B cell (primary cell): Measurements from ENCODE around the gene ACSF2. TPM values are rescaled to one million over a fixed set of nuclear protein-coding genes. Genes with fewer than 3 reads are reported as not detected.

Experiments used
- ATAC-seq: fragments of 200-7000 bp; cut with Tn5 transposase; one replicate; pipeline ENCODE4 v1.10.0; 2021; ENCODE audit warnings: low read depth, mild to moderate bottlenecking, moderate number of reproducible peaks, moderate library complexity
- CTCF ChIA-PET: fragments of 350-600 bp; sonication (Branson Sonifier 250); formaldehyde crosslinking; loops from one replicate; lab custom pipeline; 2021; ENCODE audit warnings: antibody characterized with exemption, inconsistent platforms; lab: Charles Lee
- POLR2A ChIA-PET: fragments of 350-600 bp; sonication (Branson Sonifier 250); formaldehyde crosslinking; loops from one replicate; lab custom pipeline; 2021; ENCODE audit warnings: antibody characterized with exemption; lab: Charles Lee
- DNase-seq: peaks from one replicate; pipeline ENCODE4 v3.0.0; 2013
- H2AFZ ChIP-seq: 2 replicates; pipeline ENCODE4 v1.6.1; 2012; ENCODE audit warnings: mild to moderate bottlenecking, low read depth, low read length; ENCODE audit not compliant: insufficient read depth, poor library complexity, severe bottlenecking
- H3K27ac ChIP-seq, 2 donors: 1 replicate in 1 of 2; 2 replicates in 1 of 2; pipeline ENCODE4 v1.5.1; 2012 to 2013; ENCODE audit warnings: low read length in 2 of 2, mild to moderate bottlenecking in 2 of 2, moderate library complexity in 1 of 2
- H3K27me3 ChIP-seq, 4 experiments: fragments of 200-600 bp in 1 of 4; sonication (generic) in 1 of 4; replicated peaks in 1 of 4; 1 replicate in 2 of 4; 2 replicates in 2 of 4; pipeline versions ENCODE4 v1.6.1 to v1.7.0; 2013 to 2016; ENCODE audit warnings: low read length in 3 of 4, mild to moderate bottlenecking in 2 of 4, mixed read lengths in 1 of 4, moderate library complexity in 1 of 4; ENCODE audit not compliant: insufficient read depth in 4 of 4, control insufficient read depth in 3 of 4; ENCODE audit errors: control extremely low read depth in 1 of 4
- H3K36me3 ChIP-seq, 2 experiments: replicated peaks in 1 of 2; 1 replicate in 1 of 2; 2 replicates in 1 of 2; pipeline versions ENCODE4 v1.6.1 to v1.7.1; 2013; ENCODE audit warnings: low read length in 1 of 2; ENCODE audit not compliant: insufficient read depth in 2 of 2, control insufficient read depth in 1 of 2; ENCODE audit errors: control extremely low read depth in 1 of 2, extremely low read depth in 1 of 2
- H3K4me1 ChIP-seq, 2 donors: fragments of 200-600 bp in 1 of 2; sonication (generic) in 1 of 2; 1 replicate in 1 of 2; 2 replicates in 1 of 2; pipeline versions ENCODE4 v1.5.1 to v1.6.1; 2013 to 2017; ENCODE audit warnings: low read length in 2 of 2; ENCODE audit not compliant: control insufficient read depth in 2 of 2, insufficient read depth in 2 of 2
- H3K4me2 ChIP-seq: replicated peaks from 2 replicates; pipeline ENCODE3; 2012; ENCODE audit warnings: mild to moderate bottlenecking, low read depth, low read length; ENCODE audit not compliant: poor library complexity, severe bottlenecking
- H3K4me3 ChIP-seq, 5 experiments: fragments of 200-600 bp in 1 of 5; sonication (generic) in 1 of 5; 1 replicate in 3 of 5; 2 replicates in 2 of 5; pipeline versions ENCODE4 v1.5.1 to v1.7.0; 2011 to 2016; ENCODE audit warnings: low read length in 4 of 5, mild to moderate bottlenecking in 4 of 5, low read depth in 2 of 5, control low read depth in 1 of 5, moderate library complexity in 1 of 5; ENCODE audit not compliant: insufficient read depth in 1 of 5; ENCODE audit errors: control extremely low read depth in 1 of 5, extremely low read depth in 1 of 5
- H3K79me2 ChIP-seq: fragments of 200-600 bp; sonication (generic); one replicate; pipeline ENCODE4 v1.6.0; 2016; ENCODE audit warnings: low read length; ENCODE audit not compliant: control insufficient read depth, insufficient read depth
- H3K9ac ChIP-seq: fragments of 200-600 bp; sonication (generic); 2 replicates; pipeline ENCODE4 v1.6.1; 2017; ENCODE audit warnings: mild to moderate bottlenecking, low read length, moderate library complexity
- H3K9me3 ChIP-seq, 3 donors: one replicate each; pipeline versions ENCODE4 v1.6.1 to v1.7.1; 2013; ENCODE audit warnings: low read length in 2 of 3; ENCODE audit not compliant: control insufficient read depth in 2 of 3, insufficient read depth in 1 of 3; ENCODE audit errors: control extremely low read depth in 1 of 3
- H4K20me1 ChIP-seq: 2 replicates; pipeline ENCODE4 v1.6.0; 2012; ENCODE audit warnings: mild to moderate bottlenecking, low read length; ENCODE audit not compliant: insufficient read depth, control insufficient read depth, poor library complexity, severe bottlenecking
- H3K27ac Mint-ChIP-seq: one replicate; pipeline ENCODE4 v1.8.0; 2021; ENCODE audit warnings: mixed read lengths
- H3K27me3 Mint-ChIP-seq: one replicate; pipeline ENCODE4 v1.8.0; 2021; ENCODE audit warnings: mixed read lengths
- H3K4me1 Mint-ChIP-seq: one replicate; pipeline ENCODE4 v1.8.0; 2021; ENCODE audit warnings: mixed read lengths
- H3K4me3 Mint-ChIP-seq: one replicate; pipeline ENCODE4 v1.8.0; 2021; ENCODE audit warnings: mixed read lengths
- H3K9me3 Mint-ChIP-seq: one replicate; pipeline ENCODE4 v1.8.0; 2022; ENCODE audit warnings: mixed read lengths; ENCODE audit not compliant: insufficient read depth
- CTCF ChIP-seq: fragments of 200-600 bp; IDR thresholded peaks from one replicate; pipeline ENCODE4 v1.8.0; 2022; ENCODE audit warnings: antibody characterized with exemption, mild to moderate bottlenecking
- EZH2 ChIP-seq: IDR thresholded peaks from 2 replicates; pipeline ENCODE4 v1.6.1; 2012; ENCODE audit warnings: borderline replicate concordance, low read depth, mild to moderate bottlenecking, moderate library complexity, low read length; ENCODE audit not compliant: insufficient read depth, poor library complexity, severe bottlenecking
- WGBS: methylation state at CpG from one replicate; pipeline ENCODE4 v1.1.5; 2013; ENCODE audit warnings: missing lambda C conversion rate; ENCODE audit not compliant: insufficient coverage; 5-methylcytosine and 5-hydroxymethylcytosine counted together
- intact Hi-C: fragments of 100-400 bp; cut with micrococcal nuclease; formaldehyde crosslinking; loops from one replicate; pipeline ENCODE4 v1.10.0; 2022
- polyA plus RNA-seq: library from polyadenylated mRNA; depleted of rRNA; stranded (reverse); fragments of >200 nt; gene quantifications from 2 replicates; pipeline ENCODE4 v1.2.3, GENCODE V29; 2012
- total RNA-seq, 2 donors: library from RNA; stranded (reverse); fragments of 120-200 nt in 1 of 2; gene quantifications; 1 replicate in 1 of 2; 2 replicates in 1 of 2; pipeline versions ENCODE4 v1.2.3 to v1.2.4, GENCODE V29; 2013 to 2022

ACSF2 gene
- total and polyA plus RNA-seq, 2 donors (not counting 1 experiment from before 2014, with no cell fraction given), result 59.6 to 66.1 TPM

GRCh38 chr17:50428831-50429424 lies 2.9 kb downstream of the ACSF2 start:
- Histone ChIP-seq H4K20me1 (no peaks in the 10 kb centered on the region), H3K4me1 (peaks cover 19 to 30% of the 10 kb centered on the region in 2 donors), H3K36me3 (peaks cover 0 to 7% of the 10 kb centered on the region in 2 experiments), H3K4me3 (no peak overlapping the region), H3K9me3 (no peaks in the 10 kb centered on the region), H3K27ac (no peak overlapping the region), H3K9ac (no peak overlapping the region), H3K27me3 (no peaks in the 10 kb centered on the region), H3K79me2 (peaks cover 34% of the 10 kb centered on the region), H2AFZ (no peak overlapping the region), H3K4me2 (no peak overlapping the region)
- Mint-ChIP-seq H3K27me3 (no peaks in the 10 kb centered on the region), H3K4me1 (peaks cover 36% of the 10 kb centered on the region), H3K9me3 (no peaks in the 10 kb centered on the region), H3K27ac (no peak overlapping the region), H3K4me3 (no peak overlapping the region)
- WGBS, result 100% methylated on average over 3 of the region's 7 CpGs
- ChIA-PET CTCF (interaction anchor here (0.5 to 1.7 kb wide), 3 partner anchors 21 to 194 kb away, joined by 3 to 7 read pairs (median 3); partner anchors contain the start of gene LRRC59), POLR2A (no interaction called here)
- TF ChIP-seq CTCF (no peak), EZH2 (no peak)
- DNase-seq, result no peak
- intact Hi-C loops, result loop anchor here (10.0 kb wide), 1 partner anchor 54 kb away; the partner anchor contains the start of genes EME1 and MRPL27
- no peak for ATAC-seq

- no peak for DNase-seq
- H3K4me1 ChIP-seq, result peaks cover 19 to 27% of the 10 kb centered on the region in 2 donors
- H3K9ac ChIP-seq, result no peak overlapping the region
- Mint-ChIP-seq H3K9me3 (no peaks in the 10 kb centered on the region), H3K4me3 (no peak overlapping the region), H3K4me1 (peaks cover 34% of the 10 kb centered on the region), H3K27ac (no peak overlapping the region), H3K27me3 (no peaks in the 10 kb centered on the region)
- H3K4me2 ChIP-seq, result no peak overlapping the region
- no peak overlapping the region for H3K27ac ChIP-seq
- peaks cover 34% of the 10 kb centered on the region for H3K79me2 ChIP-seq
- no peaks in the 10 kb centered on the region for H4K20me1 ChIP-seq
- no peaks in the 10 kb centered on the region for H3K27me3 ChIP-seq
- TF ChIP-seq EZH2 (no peak), CTCF (no peak)
- no peak for ATAC-seq
- WGBS, result 100% methylated on average over 3 of the region's 4 CpGs
- H3K4me3 ChIP-seq, result no peak overlapping the region
- ChIA-PET POLR2A (no interaction called here), CTCF (interaction anchor here (1.2 to 1.7 kb wide), 2 partner anchors 32 to 193 kb away, joined by 3 to 7 read pairs; partner anchors contain the start of gene LRRC59)
- H3K9me3 ChIP-seq, result no peaks in the 10 kb centered on the region
- H2AFZ ChIP-seq, result no peak overlapping the region
- intact Hi-C loops, result loop anchor here (2.0 to 10.0 kb wide), 2 partner anchors 13 to 55 kb away; partner anchors contain the start of genes EME1 and MRPL27
- peaks cover 0 to 7% of the 10 kb centered on the region in 2 experiments for H3K36me3 ChIP-seq
Observed at GRCh38 chr17:50429793-50430192, 3.8 kb downstream of the ACSF2 start.
